ENCODE results near the gene CD300E.

GRCh38 chr17:74643826-74644225, 20.3 kb upstream of the CD300E start:
- no peak for TF ChIP-seq POLR2AphosphoS5 (IDR thresholded peaks at IDR 0.05; ENCODE audit: low read depth, low read length)
- no peak for TF ChIP-seq CTCF (IDR thresholded peaks at IDR 0.05 in 2 of 3, conservative IDR thresholded peaks at IDR 0.05 in 1 of 3; ENCODE audit: borderline replicate concordance in 1 of 3, insufficient read depth in 1 of 3, low read depth in 2 of 3, low read length in 2 of 3)
- no peak for TF ChIP-seq ATF3 (IDR thresholded peaks at IDR 0.05)
- no peak for TF ChIP-seq EZH2 (IDR thresholded peaks at IDR 0.05)
- TF ChIP-seq ZNF274 (IDR thresholded peaks at IDR 0.05; ENCODE audit: low read depth, low read length) = no peak
- TF ChIP-seq CEBPB (IDR thresholded peaks at IDR 0.05; ENCODE audit: low read depth) = no peak
- TF ChIP-seq RAD21 (IDR thresholded peaks at IDR 0.05; ENCODE audit: low read depth) = no peak
- TF ChIP-seq EZH2phosphoT487 (IDR thresholded peaks at IDR 0.05; ENCODE audit: borderline replicate concordance) = no peak
- no peak for TF ChIP-seq POLR2A (IDR thresholded peaks at IDR 0.05; ENCODE audit: borderline replicate concordance, extremely low read depth, insufficient read depth, insufficient read length)
- no peak for TF ChIP-seq EGR1 (IDR thresholded peaks at IDR 0.05; ENCODE audit: low read depth)
- TF ChIP-seq SIN3A (IDR thresholded peaks at IDR 0.05; ENCODE audit: low read depth) = no peak
- no peak for TF ChIP-seq ZBTB33 (IDR thresholded peaks at IDR 0.05; ENCODE audit: extremely low read depth, insufficient replicate concordance, low read length)

Data from HCT116 (cell line).